ENCODE data around the gene ZBTB16. TPM values are rescaled to one million over a fixed set of nuclear protein-coding genes. Genes with fewer than 3 reads are reported as not detected.

ZBTB16 gene
- total and polyA plus RNA-seq, 2 of the 4 experiments (the other 2 are of a cell fraction), result not detected

GRCh38 chr11:114215428-114215827 is 155.9 kb downstream of the ZBTB16 start:
- no peak overlapping the region for H4K8ac ChIP-seq (ENCODE audit: low read depth in 2 of 2, low read length in 2 of 2)
- TF ChIP-seq MAZ (IDR thresholded peaks at IDR 0.05; ENCODE audit: borderline replicate concordance, low read depth, low read length), result no peak
- TF ChIP-seq CEBPB (IDR thresholded peaks at IDR 0.05; ENCODE audit: low read depth, low read length), result no peak
- no peak for TF ChIP-seq MXI1 (IDR thresholded peaks at IDR 0.05; ENCODE audit: borderline replicate concordance, low read depth, low read length)
- TF ChIP-seq SMC3 (IDR thresholded peaks at IDR 0.05; ENCODE audit: low read depth, low read length), result no peak
- TF ChIP-seq ELK1 (IDR thresholded peaks at IDR 0.05; ENCODE audit: borderline replicate concordance, low read depth, low read length), result no peak
- no peak for TF ChIP-seq CTCF (conservative IDR thresholded peaks at IDR 0.05; ENCODE audit: low read depth, low read length)
- no peak for TF ChIP-seq BHLHE40 (IDR thresholded peaks at IDR 0.05; ENCODE audit: low read depth, low read length)
- no peak for TF ChIP-seq NFE2L2 (IDR thresholded peaks at IDR 0.05; ENCODE audit: low read depth, low read length)
- no peak for TF ChIP-seq CHD1 (IDR thresholded peaks at IDR 0.05; ENCODE audit: low read depth, low read length)
- no peak for TF ChIP-seq RCOR1 (IDR thresholded peaks at IDR 0.05; ENCODE audit: insufficient replicate concordance, low read length)
- no peak for TF ChIP-seq RAD21 (IDR thresholded peaks at IDR 0.05; ENCODE audit: low read length)
- TF ChIP-seq FOS (IDR thresholded peaks at IDR 0.05; ENCODE audit: low read depth, low read length), result no peak
- DNase-seq, result no peak
- H2BK15ac ChIP-seq (ENCODE audit: low read depth, low read length), result no peak overlapping the region
- H3K4me3 ChIP-seq (ENCODE audit: insufficient read depth, low read depth, low read length), result no peak overlapping the region
- no peaks in the 10 kb centered on the region for H3K9me3 ChIP-seq (ENCODE audit: control insufficient read depth, insufficient read depth, low read length)
- ChIA-PET CTCF (no interaction called here), POLR2A (ENCODE audit: unreplicated experiment) (interaction anchor here (0.7 kb wide), 1 partner anchor 54 kb away, joined by 3 read pairs; no protein-coding TSS in a partner anchor)
- no peak overlapping the region for H2AK9ac ChIP-seq (replicated peaks; ENCODE audit: low read depth, low read length, poor library complexity)
- H3K23ac ChIP-seq (ENCODE audit: low read depth, low read length), result no peak overlapping the region
- H3K4ac ChIP-seq (ENCODE audit: low read depth, low read length), result no peak overlapping the region
- WGBS, 2 experiments (ENCODE audit: extremely low coverage in 2 of 2, insufficient read length in 1 of 2), result no CpG with 5 or more reads among the region's 3 CpGs
- in situ Hi-C loops (cut with MboI; ENCODE audit: low sequenced_read_pairs), result no loop called here
- intact Hi-C loops (cut with micrococcal nuclease), result no loop called here
- H2BK5ac ChIP-seq (ENCODE audit: low read depth, low read length, poor library complexity, severe bottlenecking), result no peak overlapping the region
- no peak overlapping the region for H2BK120ac ChIP-seq (ENCODE audit: low read depth, low read length)
- H2AFZ ChIP-seq (replicated peaks; ENCODE audit: low read length, poor library complexity), result no peak overlapping the region
- H2AK5ac ChIP-seq (ENCODE audit: low read depth, low read length), result no peak overlapping the region
- no peak overlapping the region for H3K27ac ChIP-seq (ENCODE audit: insufficient read depth, low read length)
- no peak overlapping the region for H3K9ac ChIP-seq (ENCODE audit: low read depth, low read length)
- H3K18ac ChIP-seq (ENCODE audit: low read depth, low read length), result no peak overlapping the region
- no peak overlapping the region for H3K56ac ChIP-seq (ENCODE audit: extremely low read depth, insufficient read depth, low read length)
- no TSS peak for BruUV-seq (replicated peaks)
- no peak overlapping the region for H3K14ac ChIP-seq (replicated peaks; ENCODE audit: low read depth, low read length)
- H4K91ac ChIP-seq (ENCODE audit: insufficient read depth, low read depth, low read length), result no peak overlapping the region
- no peak overlapping the region for H4K5ac ChIP-seq (ENCODE audit: low read depth, low read length)
- no peaks in the 10 kb centered on the region for H3K4me1 ChIP-seq (ENCODE audit: control insufficient read depth, insufficient read depth, low read length)
- H3K36me3 ChIP-seq (ENCODE audit: control insufficient read depth, insufficient read depth, low read length), result no peaks in the 10 kb centered on the region
- no peaks in the 10 kb centered on the region for H4K20me1 ChIP-seq (ENCODE audit: insufficient read depth, low read length)
- H3K27me3 ChIP-seq (ENCODE audit: control insufficient read depth, insufficient read depth, low read length), result peaks cover 15% of the 10 kb centered on the region
- no peaks in the 10 kb centered on the region for H3K9me1 ChIP-seq (ENCODE audit: insufficient read depth, low read length)
- no peak overlapping the region for H2BK20ac ChIP-seq (ENCODE audit: low read depth, low read length)
- no peak for ATAC-seq (ENCODE audit: low read depth)
- no peak overlapping the region for H3K4me2 ChIP-seq (ENCODE audit: low read depth, low read length)
- no peaks in the 10 kb centered on the region for H3K79me1 ChIP-seq (ENCODE audit: low read depth in 1 of 2, low read length in 2 of 2)
- dilution Hi-C loops (cut with HindIII; ENCODE audit: low sequenced_read_pairs, unreplicated experiment), result no loop called here

All from IMR-90 (cell line).